Aorta (tissue), 5 donors: ENCODE results near the gene PKLR. TPM values are rescaled to one million over a fixed set of nuclear protein-coding genes. Genes with fewer than 3 reads are reported as not detected.
"Not testable (repeated sequence)": the region's sequence is repeated elsewhere in the genome, so short reads cannot be mapped to it uniquely, and the experiment has no call there.

ENCODE experiments used
- ATAC-seq: fragments of 200-7000 bp; cut with Tn5 transposase; one replicate; pipeline ENCODE4 v1.9.1; 2022; ENCODE audit warnings: moderate library complexity; ENCODE audit not compliant: low FRiP score
- DNase-seq, 2 donors: peaks; one replicate each; pipeline ENCODE4 v3.0.0-alpha.2; 2020
- H3K27ac ChIP-seq, 2 donors: one replicate each; pipeline ENCODE4 v1.5.1; 2013; ENCODE audit warnings: low read length in 2 of 2, mild to moderate bottlenecking in 2 of 2, moderate library complexity in 2 of 2, control low read depth in 1 of 2, inconsistent platforms in 1 of 2, low read depth in 1 of 2
- H3K27me3 ChIP-seq, 2 donors: one replicate each; pipeline ENCODE4 v1.6.1; 2013; ENCODE audit warnings: control low read depth in 1 of 2, low read length in 1 of 2, mild to moderate bottlenecking in 1 of 2, moderate library complexity in 1 of 2; ENCODE audit not compliant: insufficient read depth in 2 of 2, control insufficient read depth in 1 of 2
- H3K36me3 ChIP-seq, 2 donors: one replicate each; pipeline ENCODE4 v1.6.1; 2013; ENCODE audit warnings: control low read depth in 1 of 2, low read length in 1 of 2, mild to moderate bottlenecking in 1 of 2; ENCODE audit not compliant: insufficient read depth in 2 of 2, control insufficient read depth in 1 of 2
- H3K4me1 ChIP-seq, 2 donors: one replicate each; pipeline ENCODE4 v1.6.1; 2013; ENCODE audit warnings: low read length in 2 of 2, control low read depth in 1 of 2, mild to moderate bottlenecking in 1 of 2, moderate library complexity in 1 of 2; ENCODE audit not compliant: insufficient read depth in 2 of 2, control insufficient read depth in 1 of 2
- H3K4me3 ChIP-seq, 2 donors: one replicate each; pipeline ENCODE4 v1.5.1; 2013; ENCODE audit warnings: low read length in 2 of 2, control low read depth in 1 of 2, mild to moderate bottlenecking in 1 of 2
- H3K9me3 ChIP-seq: one replicate; pipeline ENCODE4 v1.6.1; 2013; ENCODE audit warnings: mild to moderate bottlenecking, low read length; ENCODE audit not compliant: control insufficient read depth
- WGBS, 2 donors: extraction: QIAGEN DNeasy Blood & Tissue Kit; methylation state at CpG; one replicate each; pipeline ENCODE4 v1.1.7; 2013; 5-methylcytosine and 5-hydroxymethylcytosine counted together
- intact Hi-C, 2 donors: fragments of 100-400 bp; cut with DNase I; formaldehyde crosslinking; loops; one replicate each; pipeline versions ENCODE4 v1.14.2 to v1.15.0; 2022
- polyA plus RNA-seq, 2 donors: library from polyadenylated mRNA; stranded (reverse); fragments of 200-250 nt; gene quantifications; one replicate each; pipeline ENCODE4 v1.2.3, GENCODE V29; 2013
- total RNA-seq, 2 donors: library from RNA; stranded (reverse); fragmentation: NEBNext Ultra II Directional; extraction: Animal tissue kit (Norgen Biotek cat#: 25700); gene quantifications; one replicate each; pipeline ENCODE4 v1.2.1, GENCODE V29; 2021
- donor health status: healthy with polysubstance abuse.
- donor health status: Bipolar disorder and iron deficiency.
- donor health status: DM: no; HTN: no; CAD: no.
- donor health status: DM: no; HTN: no; CAD: no.
- donor health status: DM: yes; HTN: yes; CAD: no.

PKLR gene
- total and polyA plus RNA-seq, 4 donors = 1.0 TPM; not detected in 3

DNA sequence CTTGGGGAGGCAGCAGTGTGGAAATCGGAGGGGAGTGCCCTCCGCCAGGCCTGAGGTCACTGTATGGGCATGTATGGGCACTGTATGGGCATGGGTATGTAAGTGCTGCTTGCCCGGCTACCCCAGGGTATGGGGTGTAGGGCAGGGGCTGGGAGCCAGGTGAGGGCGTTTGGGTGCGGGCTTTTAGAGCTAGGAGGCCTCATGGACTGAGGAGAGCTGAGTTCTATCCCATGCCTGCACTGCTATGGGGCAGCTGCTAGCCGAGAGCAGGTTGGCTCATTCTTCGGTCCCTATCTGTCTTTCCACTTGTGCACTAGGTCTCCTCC lies 5.3 kb downstream of the PKLR start:
- DNase-seq (no peak), ATAC-seq (peak; percentile 54)
- no peak overlapping the region for H3K27ac ChIP-seq
- no peaks in the 10 kb centered on the region for H3K27me3 ChIP-seq
- 88 to 89% methylated on average over 7 of the region's 7 CpGs for WGBS, 2 donors
- no peaks in the 10 kb centered on the region for H3K4me1 ChIP-seq
- intact Hi-C loops = no loop called here
- no peaks in the 10 kb centered on the region for H3K9me3 ChIP-seq
- no peak overlapping the region for H3K4me3 ChIP-seq
- no peaks in the 10 kb centered on the region for H3K36me3 ChIP-seq

DNA sequence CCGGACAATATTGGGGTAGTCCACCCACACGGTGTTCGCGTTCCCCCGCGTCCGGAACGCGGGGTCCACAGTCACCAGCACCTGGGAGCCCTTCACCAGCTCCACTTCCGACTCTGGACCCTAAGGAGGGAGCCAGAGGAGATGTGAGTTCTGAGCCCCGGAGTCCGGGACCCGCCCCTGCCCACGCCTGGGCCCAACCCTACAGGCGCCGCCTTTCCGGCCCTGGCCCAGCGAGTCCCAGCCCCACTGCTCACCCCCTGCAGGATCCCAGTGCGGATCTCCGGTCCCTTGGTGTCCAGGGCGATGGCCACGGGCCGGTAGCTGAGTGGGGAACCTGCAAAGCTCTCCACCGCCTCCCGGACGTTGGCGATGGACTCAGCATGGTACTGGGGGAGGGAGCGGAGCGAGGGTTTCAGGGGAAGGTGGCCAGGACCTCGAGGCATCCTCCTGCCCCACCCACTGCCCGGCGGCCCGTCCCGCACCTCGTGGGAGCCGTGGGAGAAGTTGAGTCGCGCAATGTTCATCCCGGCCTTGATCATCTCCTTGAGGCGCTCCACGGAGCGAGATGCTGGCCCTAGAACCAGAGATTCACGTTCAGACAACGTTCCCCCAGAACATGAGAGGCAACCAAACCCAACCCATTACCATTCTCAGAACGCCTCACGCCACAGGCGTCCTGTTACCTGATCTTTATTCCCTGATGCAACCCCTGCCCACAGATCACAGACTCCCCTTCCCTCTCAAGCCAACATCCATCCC lies 5.9 kb downstream of the PKLR start:
- ATAC-seq (no peak), DNase-seq (no peak)
- no peaks in the 10 kb centered on the region for H3K36me3 ChIP-seq
- no peak overlapping the region for H3K4me3 ChIP-seq
- intact Hi-C loops = no loop called here
- 13% methylated on average over 37 to 47 of the region's 47 CpGs for WGBS, 2 donors
- no peaks in the 10 kb centered on the region for H3K4me1 ChIP-seq
- no peaks in the 10 kb centered on the region for H3K27me3 ChIP-seq
- H3K9me3 ChIP-seq = no peaks in the 10 kb centered on the region
- no peak overlapping the region for H3K27ac ChIP-seq

DNA sequence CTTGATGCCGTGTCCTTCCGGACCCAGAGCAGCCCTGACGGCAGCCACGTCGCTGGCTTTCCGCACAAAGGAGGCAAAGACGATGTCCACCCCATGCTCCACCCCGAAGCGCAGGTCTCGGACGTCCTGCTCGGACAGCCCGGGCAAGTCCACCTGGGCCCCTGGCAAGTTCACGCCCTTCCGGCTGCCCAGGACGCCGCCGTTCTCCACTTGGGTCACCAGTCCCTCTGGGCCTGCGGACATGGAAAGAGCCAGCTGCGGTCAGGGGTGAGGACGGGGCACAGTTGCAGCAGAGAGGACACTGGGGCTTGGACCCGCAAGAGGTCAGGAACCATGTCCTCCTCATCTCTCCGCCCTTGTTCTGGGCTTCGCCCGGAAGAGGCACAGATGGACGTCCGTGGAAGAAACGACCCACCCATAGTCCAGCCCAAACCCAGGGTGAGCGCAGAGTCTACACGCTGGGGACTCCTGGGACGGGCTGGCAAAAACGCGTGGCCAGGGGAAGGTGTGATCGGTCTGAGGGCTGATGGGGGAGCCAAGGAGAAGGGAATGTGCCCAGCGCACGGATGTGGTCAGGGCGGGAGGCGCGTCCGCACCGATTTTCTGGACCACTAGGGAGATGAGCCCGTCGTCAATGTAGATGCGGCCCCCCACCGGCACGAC lies 6.6 kb downstream of the PKLR start:
- ATAC-seq = no peak
- no peaks in the 10 kb centered on the region for H3K4me1 ChIP-seq
- H3K9me3 ChIP-seq = no peaks in the 10 kb centered on the region
- no peak for DNase-seq
- intact Hi-C loops = no loop called here
- no peak overlapping the region for H3K27ac ChIP-seq
- no peaks in the 10 kb centered on the region for H3K27me3 ChIP-seq
- WGBS, 2 donors = 33 to 34% methylated on average over 46 of the region's 46 CpGs
- no peak overlapping the region for H3K4me3 ChIP-seq
- no peaks in the 10 kb centered on the region for H3K36me3 ChIP-seq

DNA sequence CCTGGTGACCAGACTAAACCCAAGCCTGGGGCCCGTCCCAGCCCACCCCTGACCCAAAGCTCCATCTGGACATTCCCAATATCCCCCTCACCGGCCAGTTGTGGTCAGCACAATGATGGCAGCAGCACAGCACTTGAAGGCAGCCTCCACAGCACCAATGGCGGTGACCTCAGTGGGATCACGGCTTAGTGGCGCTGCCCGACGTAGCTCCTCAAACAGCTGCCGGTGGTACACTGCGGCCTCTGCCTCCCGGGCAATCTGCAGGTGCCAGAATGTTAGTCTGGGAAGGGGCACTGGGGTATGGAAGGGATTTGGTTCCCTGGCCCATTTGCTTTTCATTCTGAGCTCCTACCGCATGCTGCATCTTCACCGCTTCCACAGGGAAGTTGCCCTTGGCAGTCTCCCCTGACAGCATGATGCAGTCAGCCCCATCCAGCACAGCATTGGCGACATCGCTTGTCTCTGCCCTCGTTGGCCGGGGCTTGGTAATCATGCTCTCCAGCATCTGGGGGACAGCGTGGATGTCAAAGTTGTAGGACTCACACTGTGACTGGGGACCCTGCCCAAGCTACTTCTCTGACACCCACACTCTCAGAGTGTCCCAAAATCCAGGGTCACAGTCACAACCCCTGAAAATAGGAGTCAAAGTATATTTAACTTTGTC lies 8.0 kb downstream of the PKLR start:
- H3K4me3 ChIP-seq = no peak overlapping the region
- 84 to 86% methylated on average over 17 of the region's 17 CpGs for WGBS, 2 donors
- H3K27me3 ChIP-seq = no peaks in the 10 kb centered on the region
- intact Hi-C loops = no loop called here
- H3K27ac ChIP-seq = no peak overlapping the region
- no peaks in the 10 kb centered on the region for H3K9me3 ChIP-seq
- DNase-seq (no peak), ATAC-seq (no peak)
- no peaks in the 10 kb centered on the region for H3K36me3 ChIP-seq
- no peaks in the 10 kb centered on the region for H3K4me1 ChIP-seq

DNA sequence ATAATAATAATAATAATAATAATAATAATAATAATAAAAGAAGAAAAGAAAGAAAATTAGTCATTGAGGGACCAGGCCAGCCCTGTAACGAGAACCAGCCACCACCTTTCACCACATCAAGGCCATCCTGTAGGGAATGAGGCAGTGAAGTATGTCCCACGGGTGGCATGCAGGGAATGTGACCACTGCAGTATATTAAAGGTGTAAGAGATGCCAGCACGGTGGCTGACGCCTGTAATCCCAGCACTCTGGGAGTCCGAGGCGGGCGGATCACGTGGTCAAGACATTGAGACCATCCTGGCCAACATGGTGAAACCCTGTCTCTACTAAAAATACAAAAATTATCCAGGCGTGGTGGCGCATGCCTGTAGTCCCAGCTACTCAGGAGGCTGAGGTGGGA lies 10.2 kb downstream of the PKLR start:
- H3K27me3 ChIP-seq, H3K9me3 ChIP-seq, H3K4me3 ChIP-seq, H3K27ac ChIP-seq, H3K4me1 ChIP-seq, ATAC-seq, H3K36me3 ChIP-seq, intact Hi-C loops, DNase-seq: not testable (repeated sequence)
- 80 to 82% methylated on average over 10 of the region's 10 CpGs for WGBS, 2 donors

DNA sequence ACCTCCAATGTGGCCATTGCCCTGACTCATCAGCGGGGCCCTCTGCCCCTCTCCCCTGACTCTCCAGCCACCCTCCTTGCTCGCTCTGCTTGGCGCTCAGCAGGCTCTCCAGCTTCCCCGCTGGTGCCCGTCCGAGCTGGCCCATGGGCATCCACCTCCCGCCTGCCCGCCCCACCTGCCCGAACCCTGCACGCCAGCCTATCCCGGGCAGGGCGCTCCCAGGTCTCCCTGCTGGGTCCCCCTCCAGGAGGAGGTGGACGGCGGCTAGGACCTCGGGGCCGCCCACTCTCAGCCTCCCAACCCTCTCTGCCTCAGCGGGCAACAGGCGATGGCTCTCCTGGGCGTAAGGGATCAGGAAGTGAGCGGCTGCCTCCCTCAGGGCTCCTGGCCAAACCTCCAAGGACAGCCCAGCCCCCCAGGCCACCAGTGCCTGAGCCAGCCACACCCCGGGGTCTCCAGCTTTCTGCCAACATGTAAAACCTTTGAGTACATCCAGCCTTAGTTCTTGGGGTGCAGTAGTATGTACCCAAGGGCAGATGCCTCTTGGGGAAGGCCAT lies 13.2 kb downstream of the PKLR start:
- no peak overlapping the region for H3K4me3 ChIP-seq
- 91% methylated on average over 20 to 21 of the region's 21 CpGs for WGBS, 2 donors
- H3K27me3 ChIP-seq = no peaks in the 10 kb centered on the region
- no peak overlapping the region for H3K27ac ChIP-seq
- ATAC-seq (no peak), DNase-seq (no peak)
- no peaks in the 10 kb centered on the region for H3K36me3 ChIP-seq
- intact Hi-C loops = no loop called here
- H3K9me3 ChIP-seq = no peaks in the 10 kb centered on the region
- no peaks in the 10 kb centered on the region for H3K4me1 ChIP-seq

DNA sequence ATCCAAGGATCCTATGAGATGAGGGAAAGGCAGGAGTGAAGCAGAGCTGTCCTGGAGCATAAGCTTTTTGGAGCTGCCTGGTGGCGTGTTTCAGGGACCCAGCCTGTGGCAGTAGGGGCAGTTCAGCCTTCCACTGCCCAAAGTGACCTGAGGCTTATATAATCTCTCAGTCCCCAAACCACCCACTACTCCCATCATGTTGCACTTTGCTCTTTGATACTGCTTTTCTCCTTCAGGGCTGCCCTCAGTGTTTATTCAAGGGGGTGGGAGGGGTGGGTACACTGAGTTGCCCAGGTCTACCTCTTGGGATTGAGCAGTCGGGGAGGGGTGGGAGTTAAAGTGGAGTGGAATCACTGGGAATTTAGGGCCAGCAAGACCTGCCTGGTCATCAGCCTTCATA lies 14.7 kb downstream of the PKLR start:
- Histone ChIP-seq H3K9me3 (no peaks in the 10 kb centered on the region), H3K27ac (no peak overlapping the region), H3K27me3 (no peaks in the 10 kb centered on the region), H3K4me1 (no peaks in the 10 kb centered on the region), H3K36me3 (no peaks in the 10 kb centered on the region), H3K4me3 (no peak overlapping the region)
- intact Hi-C loops = no loop called here
- 92 to 100% methylated on average over 2 of the region's 2 CpGs for WGBS, 2 donors
- no peak for DNase-seq
- ATAC-seq = no peak

DNA sequence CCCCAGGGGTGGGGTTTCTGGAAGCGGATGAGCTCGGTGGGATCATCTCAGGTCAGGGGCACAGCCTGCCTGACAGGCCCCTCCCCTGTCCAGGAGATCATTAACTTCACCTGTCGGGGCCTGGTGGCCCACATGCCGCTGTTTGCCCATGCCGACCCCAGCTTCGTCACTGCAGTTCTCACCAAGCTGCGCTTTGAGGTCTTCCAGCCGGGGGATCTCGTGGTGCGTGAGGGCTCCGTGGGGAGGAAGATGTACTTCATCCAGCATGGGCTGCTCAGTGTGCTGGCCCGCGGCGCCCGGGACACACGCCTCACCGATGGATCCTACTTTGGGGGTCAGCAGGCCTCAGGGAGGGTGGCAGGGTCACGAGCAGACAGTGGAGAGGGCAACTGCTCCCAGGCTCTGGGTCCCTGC lies 15.6 kb downstream of the PKLR start:
- intact Hi-C loops = no loop called here
- no peak overlapping the region for H3K4me3 ChIP-seq
- H3K27ac ChIP-seq = no peak overlapping the region
- no peaks in the 10 kb centered on the region for H3K4me1 ChIP-seq
- H3K36me3 ChIP-seq = no peaks in the 10 kb centered on the region
- WGBS, 2 donors = 94% methylated on average over 18 of the region's 18 CpGs
- no peaks in the 10 kb centered on the region for H3K27me3 ChIP-seq
- no peak for ATAC-seq
- DNase-seq = no peak
- no peaks in the 10 kb centered on the region for H3K9me3 ChIP-seq
